ENCODE results near the gene SMAD6.

DNA sequence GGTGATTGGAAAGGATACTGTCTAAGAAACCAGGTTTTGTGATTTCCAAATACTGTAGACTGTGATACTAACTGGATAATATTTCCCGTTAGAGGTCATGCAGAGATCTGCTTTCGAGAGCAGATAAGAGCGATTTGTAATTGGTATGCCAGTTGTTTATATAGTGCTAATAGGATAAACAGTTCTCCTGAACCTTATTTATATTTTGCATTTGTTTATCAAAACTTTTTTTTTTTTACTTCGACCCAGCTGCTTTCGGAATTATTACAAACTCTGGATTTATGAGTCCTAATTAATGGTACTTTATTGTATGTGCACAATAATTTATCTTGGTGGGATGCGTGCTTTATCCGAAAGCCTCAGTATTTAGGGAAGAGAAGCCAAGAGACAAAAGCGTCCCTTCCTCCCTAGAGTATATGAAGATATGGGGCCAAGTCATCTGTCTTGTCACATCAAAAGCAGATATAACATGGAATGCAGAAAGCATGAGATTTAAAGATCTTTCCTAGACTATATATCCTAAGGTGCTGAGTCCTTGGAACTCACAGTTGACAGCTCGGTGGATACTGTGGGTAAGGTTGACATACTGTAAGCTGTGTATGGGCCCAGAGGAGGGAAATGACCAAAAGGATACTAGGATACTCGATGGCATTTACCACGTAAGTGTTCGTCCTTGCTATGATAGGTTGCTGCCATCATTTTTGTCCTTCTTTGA is 62.2 kb downstream of the SMAD6 start:
- no peak for TF ChIP-seq POLR2A (IDR thresholded peaks at IDR 0.05)
- TF ChIP-seq, protein P1, sequence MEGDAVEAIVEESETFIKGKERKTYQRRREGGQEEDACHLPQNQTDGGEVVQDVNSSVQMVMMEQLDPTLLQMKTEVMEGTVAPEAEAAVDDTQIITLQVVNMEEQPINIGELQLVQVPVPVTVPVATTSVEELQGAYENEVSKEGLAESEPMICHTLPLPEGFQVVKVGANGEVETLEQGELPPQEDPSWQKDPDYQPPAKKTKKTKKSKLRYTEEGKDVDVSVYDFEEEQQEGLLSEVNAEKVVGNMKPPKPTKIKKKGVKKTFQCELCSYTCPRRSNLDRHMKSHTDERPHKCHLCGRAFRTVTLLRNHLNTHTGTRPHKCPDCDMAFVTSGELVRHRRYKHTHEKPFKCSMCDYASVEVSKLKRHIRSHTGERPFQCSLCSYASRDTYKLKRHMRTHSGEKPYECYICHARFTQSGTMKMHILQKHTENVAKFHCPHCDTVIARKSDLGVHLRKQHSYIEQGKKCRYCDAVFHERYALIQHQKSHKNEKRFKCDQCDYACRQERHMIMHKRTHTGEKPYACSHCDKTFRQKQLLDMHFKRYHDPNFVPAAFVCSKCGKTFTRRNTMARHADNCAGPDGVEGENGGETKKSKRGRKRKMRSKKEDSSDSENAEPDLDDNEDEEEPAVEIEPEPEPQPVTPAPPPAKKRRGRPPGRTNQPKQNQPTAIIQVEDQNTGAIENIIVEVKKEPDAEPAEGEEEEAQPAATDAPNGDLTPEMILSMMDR (IDR thresholded peaks at IDR 0.05): no peak

Data from heart left ventricle (tissue), 13 donors.